GM12892 (cell line): ENCODE measurements around the gene TBC1D19.

ENCODE experiments used
- POLR2A ChIP-seq: IDR thresholded peaks from 2 replicates; pipeline ENCODE4 v1.6.1; 2011; ENCODE audit warnings: low read depth, low read length, control low read depth
- POLR2AphosphoS5 ChIP-seq: IDR thresholded peaks from 2 replicates; pipeline ENCODE4 v1.6.1; 2011; ENCODE audit warnings: low read depth, low read length, control low read depth
- TAF1 ChIP-seq: IDR thresholded peaks from 2 replicates; pipeline ENCODE4 v1.6.1; 2011; ENCODE audit warnings: low read depth, mild to moderate bottlenecking, control low read depth, low read length, borderline replicate concordance

DNA sequence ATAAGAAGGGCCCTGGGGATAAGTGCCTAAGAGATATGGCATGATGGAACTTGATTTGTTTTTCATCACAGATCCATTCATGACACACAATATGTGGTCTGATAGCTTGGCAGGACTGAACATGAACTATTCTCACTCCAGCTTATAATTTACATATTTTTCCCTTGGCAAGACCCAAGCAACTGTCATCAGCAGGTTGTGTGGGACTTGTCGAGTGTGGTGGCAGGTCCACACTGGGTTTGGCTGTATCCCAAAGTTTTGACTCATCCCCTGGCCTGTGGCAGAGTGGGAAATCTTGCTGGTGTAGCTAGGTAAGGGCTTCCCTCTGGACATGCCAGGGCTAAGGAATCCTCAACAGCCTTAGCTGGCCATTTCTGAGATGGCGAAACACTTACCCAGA, 195.8 kb downstream of the TBC1D19 start:
- TF ChIP-seq POLR2A: no peak
- TF ChIP-seq POLR2AphosphoS5: no peak
- TF ChIP-seq TAF1: no peak
